Endothelial cell of umbilical vein (primary cell): Measurements from ENCODE around the gene CPNE8. TPM values are rescaled to one million over a fixed set of nuclear protein-coding genes. Genes with fewer than 3 reads are reported as not detected.

Experiments used
- BruUV-seq: library from RNA; stranded (reverse); fragments of 400-500 nt; replicated peaks from 2 replicates; lab custom pipeline; 2021; lab: Mats Ljungman, UMichigan
- CTCF ChIA-PET: fragments of 300-600, 350-600 bp; sonication (Branson Sonifier 250); formaldehyde crosslinking; loops from one replicate; lab custom pipeline; 2021; ENCODE audit warnings: antibody characterized with exemption, inconsistent platforms; lab: Charles Lee
- POLR2A ChIA-PET: fragments of 300-600, 350-600 bp; sonication (Branson Sonifier 250); formaldehyde crosslinking; loops from one replicate; lab custom pipeline; 2021; ENCODE audit warnings: antibody characterized with exemption, inconsistent platforms; lab: Charles Lee
- DNase-seq: peaks from one replicate; pipeline ENCODE4 v3.0.0-alpha.2; 2011; ENCODE audit warnings: low read depth, low spot score
- FAIRE-seq: peaks from 2 replicates; lab custom pipeline; 2011; peaks lifted over from hg19 to GRCh38; lab: Jason Lieb, UNC
- H2AFZ ChIP-seq: 2 replicates; pipeline ENCODE4 v1.6.0; 2012; ENCODE audit warnings: low read depth, low read length, control low read depth, inconsistent platforms
- H3K27ac ChIP-seq: 2 replicates; pipeline ENCODE4 v1.5.1; 2011; ENCODE audit warnings: low read depth, mild to moderate bottlenecking, control low read depth, low read length, moderate library complexity; ENCODE audit not compliant: insufficient read depth
- H3K27me3 ChIP-seq, 2 experiments: 2 replicates each; pipeline versions ENCODE4 v1.6.0 to v1.6.1; 2011; ENCODE audit warnings: low read length in 2 of 2, mixed read lengths in 1 of 2; ENCODE audit not compliant: control insufficient read depth in 2 of 2, insufficient read depth in 2 of 2
- H3K36me3 ChIP-seq, 2 experiments: 2 replicates in 1 of 2; 3 replicates in 1 of 2; pipeline ENCODE4 v1.5.1; 2011; ENCODE audit warnings: low read length in 2 of 2, mild to moderate bottlenecking in 1 of 2, moderate library complexity in 1 of 2; ENCODE audit not compliant: control insufficient read depth in 2 of 2, insufficient read depth in 2 of 2; ENCODE audit errors: extremely low read depth in 1 of 2
- H3K4me1 ChIP-seq: 3 replicates; pipeline ENCODE4 v1.5.1; 2011; ENCODE audit warnings: mild to moderate bottlenecking, low read length; ENCODE audit not compliant: control insufficient read depth, insufficient read depth; ENCODE audit errors: extremely low read depth
- H3K4me2 ChIP-seq: 2 replicates; pipeline ENCODE4 v1.6.1; 2011; ENCODE audit warnings: low read length, control low read depth, mixed read lengths; ENCODE audit not compliant: insufficient read depth
- H3K4me3 ChIP-seq, 3 experiments: fragments of 200-600 bp in 1 of 3; sonication (generic), shearing (Covaris generic) in 1 of 3; replicated peaks in 1 of 3; 2 replicates each; pipeline ENCODE4 v1.5.1; 2011 to 2016; ENCODE audit warnings: control low read depth in 3 of 3, low read length in 3 of 3, mild to moderate bottlenecking in 2 of 3, inconsistent platforms in 1 of 3, low read depth in 1 of 3, moderate library complexity in 1 of 3; ENCODE audit not compliant: insufficient read depth in 1 of 3
- H3K79me2 ChIP-seq: 2 replicates; pipeline ENCODE4 v1.6.0; 2012; ENCODE audit warnings: low read length, inconsistent platforms; ENCODE audit not compliant: control insufficient read depth, insufficient read depth
- H3K9ac ChIP-seq: replicated peaks from 2 replicates; pipeline ENCODE3; 2011; ENCODE audit warnings: low read length, control low read depth; ENCODE audit not compliant: insufficient read depth; ENCODE audit errors: extremely low read depth
- H3K9me1 ChIP-seq: replicated peaks from 3 replicates; pipeline ENCODE4 v1.6.0; 2011; ENCODE audit warnings: mild to moderate bottlenecking, low read length; ENCODE audit not compliant: control insufficient read depth, insufficient read depth; ENCODE audit errors: extremely low read depth
- H3K9me3 ChIP-seq: replicated peaks from 2 replicates; pipeline ENCODE4 v1.5.1; 2012; ENCODE audit warnings: low read length, inconsistent platforms; ENCODE audit not compliant: control insufficient read depth, insufficient read depth
- H4K20me1 ChIP-seq: replicated peaks from 2 replicates; pipeline ENCODE3; 2011; ENCODE audit warnings: mild to moderate bottlenecking, low read length; ENCODE audit not compliant: control insufficient read depth, insufficient read depth; ENCODE audit errors: extremely low read depth
- JUN ChIP-seq: IDR thresholded peaks from 2 replicates; pipeline ENCODE4 v1.6.1; 2011; ENCODE audit warnings: borderline replicate concordance, low read depth; ENCODE audit not compliant: insufficient read length, insufficient read depth
- MYC ChIP-seq: IDR thresholded peaks from one replicate; pipeline ENCODE4 v1.6.1; 2011; ENCODE audit warnings: mild to moderate bottlenecking, low read depth, low read length
- dilution Hi-C: fragments of 300-500 bp; cut with MboI; formaldehyde crosslinking; loops from one replicate; pipeline ENCODE4 v1.15.0; 2019; ENCODE audit warnings: low sequenced_read_pairs; ENCODE audit not compliant: extremely low pct_ligation_motif_present
- intact Hi-C: fragments of 100-400 bp; cut with micrococcal nuclease; formaldehyde crosslinking; loops from one replicate; pipeline ENCODE4 v1.10.0; 2022
- polyA plus RNA-seq, 4 experiments: library from polyadenylated mRNA; depleted of rRNA in 3 of 4; stranded (reverse) in 3 of 4; unstranded in 1 of 4; fragments of >200 nt; gene quantifications; 2 replicates each; pipeline versions ENCODE4 v1.2.1 to v1.2.3, GENCODE V29; 2011 to 2012; ENCODE audit warnings: missing spikeins in 1 of 4
- total RNA-seq: library from RNA; stranded (reverse); gene quantifications from 2 replicates; pipeline ENCODE4 v1.2.3, GENCODE V29; 2021

CPNE8 gene
- total and polyA plus RNA-seq, 2 donors (not counting 3 experiments of a cell fraction or from before 2014, with no cell fraction given): 4.4 to 13.7 TPM

DNA sequence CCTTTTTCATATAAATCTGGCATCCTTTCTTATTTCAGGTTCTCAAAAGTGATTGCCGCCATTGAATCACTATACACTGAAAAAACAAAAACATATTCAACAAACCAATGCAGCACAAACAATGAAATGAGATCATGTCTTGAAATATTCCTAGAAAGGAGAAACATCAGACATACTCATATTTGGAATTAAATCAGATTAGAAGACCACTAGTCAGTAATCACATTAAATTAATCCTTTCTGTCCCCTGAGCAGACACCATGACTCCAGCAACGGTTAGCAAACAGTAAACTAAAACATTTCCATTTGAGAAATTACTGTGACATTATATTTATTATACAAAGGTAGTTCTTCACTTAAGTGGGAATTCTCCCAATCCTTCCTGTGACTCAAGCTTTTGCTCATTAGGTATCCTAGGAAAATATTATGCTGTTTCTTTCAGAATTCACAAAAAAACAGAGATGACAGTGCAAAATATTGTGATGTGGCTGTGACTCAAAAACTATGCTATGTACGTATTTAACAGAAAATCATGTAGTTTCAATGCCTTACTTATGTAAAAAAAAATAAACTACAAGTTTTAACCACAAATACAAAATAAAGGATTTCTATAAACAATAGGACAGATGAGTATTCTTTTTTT lies 29.7 kb downstream of the CPNE8 start:
- ChIA-PET CTCF (interaction anchor here (2.1 kb wide), 1 partner anchor 31 kb away, joined by 5 read pairs; no protein-coding TSS in a partner anchor), POLR2A (interaction anchor here (0.7 kb wide), 1 partner anchor 12 kb away, joined by 3 read pairs; no protein-coding TSS in a partner anchor)
- peak overlapping the region; percentile 24 for H3K4me2 ChIP-seq
- no peaks in the 10 kb centered on the region for H3K9me1 ChIP-seq
- peak overlapping the region; percentile 78 for H3K27ac ChIP-seq
- peak overlapping the region; percentile 30 for H2AFZ ChIP-seq
- no peaks in the 10 kb centered on the region for H3K79me2 ChIP-seq
- H3K27me3 ChIP-seq: no peaks in the 10 kb centered on the region
- TSS peak; percentile 71 for BruUV-seq
- H3K4me1 ChIP-seq: peaks cover 4% of the 10 kb centered on the region
- TF ChIP-seq JUN: peak; percentile 7
- no peak for TF ChIP-seq MYC
- dilution Hi-C loops (no loop called here), intact Hi-C loops (no loop called here)
- H4K20me1 ChIP-seq: no peaks in the 10 kb centered on the region
- no peak overlapping the region for H3K4me3 ChIP-seq
- H3K36me3 ChIP-seq: no peaks in the 10 kb centered on the region
- DNase-seq (peak; percentile 61), FAIRE-seq (no peak)
- no peaks in the 10 kb centered on the region for H3K9me3 ChIP-seq
- peak overlapping the region; percentile 31 for H3K9ac ChIP-seq

DNA sequence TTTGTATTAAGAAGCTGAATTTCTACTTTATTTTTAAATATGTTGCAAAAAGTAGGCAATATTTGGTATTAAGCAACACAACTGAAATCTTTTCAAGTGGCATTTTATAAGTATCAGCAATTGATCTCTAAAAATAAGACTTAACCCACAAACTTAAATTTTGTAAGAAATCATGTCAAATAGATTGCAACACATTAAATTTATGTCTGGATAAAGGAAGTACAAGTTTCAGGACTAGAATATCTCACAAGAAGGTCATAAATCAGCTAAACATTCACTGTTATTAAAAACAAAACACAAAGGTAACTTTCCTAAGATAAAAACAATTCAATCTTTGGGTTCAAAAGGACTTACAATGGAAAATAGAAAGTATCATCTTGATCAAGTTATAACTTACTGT lies 32.8 kb downstream of the CPNE8 start:
- intact Hi-C loops: no loop called here
- no peak for FAIRE-seq

More for the DNA sequence above, 32.8 kb downstream of the CPNE8 start:
- Histone ChIP-seq H3K9me1 (no peaks in the 10 kb centered on the region), H3K4me2 (no peak overlapping the region), H3K79me2 (no peaks in the 10 kb centered on the region), H3K27ac (no peak overlapping the region), H4K20me1 (no peaks in the 10 kb centered on the region), H3K9ac (no peak overlapping the region), H2AFZ (no peak overlapping the region), H3K9me3 (no peaks in the 10 kb centered on the region), H3K4me3 (no peak overlapping the region), H3K4me1 (peaks cover 4% of the 10 kb centered on the region), H3K27me3 (no peaks in the 10 kb centered on the region), H3K36me3 (no peaks in the 10 kb centered on the region)
- dilution Hi-C loops: no loop called here
- no peak for TF ChIP-seq JUN
- CTCF ChIA-PET: no interaction called here
- POLR2A ChIA-PET: no interaction called here
- no TSS peak for BruUV-seq
- DNase-seq: no peak
